Adrenal gland (tissue), 5 donors: ENCODE results near the gene ARAP2.

Experiments
- POLR2A ChIP-seq, 2 donors: fragments of 450-650 bp; IDR thresholded peaks; one replicate each; pipeline ENCODE4 v1.6.1; 2017; ENCODE audit warnings: antibody characterized with exemption in 2 of 2, mild to moderate bottlenecking in 2 of 2, moderate library complexity in 1 of 2
- TF ChIP-seq, protein P1 (sequence below), 6 experiments: fragments of 450-650 bp in 4 of 6; fragments of 200-600 bp in 2 of 6; sonication (generic) in 1 of 6; IDR thresholded peaks; 1 replicate in 5 of 6; 2 replicates in 1 of 6; pipeline versions ENCODE4 v1.5.1 to v1.8.0; 2016 to 2021; ENCODE audit warnings: antibody characterized with exemption in 6 of 6, mild to moderate bottlenecking in 2 of 6, moderate library complexity in 1 of 6
- donor health status: DM: no; HTN: no; CAD: no.

GRCh38 chr4:36267486-36268268, 23.4 kb upstream of the ARAP2 start:
- no peak for TF ChIP-seq POLR2A (IDR thresholded peaks at IDR 0.05)
- TF ChIP-seq, protein P1, sequence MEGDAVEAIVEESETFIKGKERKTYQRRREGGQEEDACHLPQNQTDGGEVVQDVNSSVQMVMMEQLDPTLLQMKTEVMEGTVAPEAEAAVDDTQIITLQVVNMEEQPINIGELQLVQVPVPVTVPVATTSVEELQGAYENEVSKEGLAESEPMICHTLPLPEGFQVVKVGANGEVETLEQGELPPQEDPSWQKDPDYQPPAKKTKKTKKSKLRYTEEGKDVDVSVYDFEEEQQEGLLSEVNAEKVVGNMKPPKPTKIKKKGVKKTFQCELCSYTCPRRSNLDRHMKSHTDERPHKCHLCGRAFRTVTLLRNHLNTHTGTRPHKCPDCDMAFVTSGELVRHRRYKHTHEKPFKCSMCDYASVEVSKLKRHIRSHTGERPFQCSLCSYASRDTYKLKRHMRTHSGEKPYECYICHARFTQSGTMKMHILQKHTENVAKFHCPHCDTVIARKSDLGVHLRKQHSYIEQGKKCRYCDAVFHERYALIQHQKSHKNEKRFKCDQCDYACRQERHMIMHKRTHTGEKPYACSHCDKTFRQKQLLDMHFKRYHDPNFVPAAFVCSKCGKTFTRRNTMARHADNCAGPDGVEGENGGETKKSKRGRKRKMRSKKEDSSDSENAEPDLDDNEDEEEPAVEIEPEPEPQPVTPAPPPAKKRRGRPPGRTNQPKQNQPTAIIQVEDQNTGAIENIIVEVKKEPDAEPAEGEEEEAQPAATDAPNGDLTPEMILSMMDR (IDR thresholded peaks at IDR 0.05) = no peak
